Gastroesophageal sphincter (tissue), 4 donors: ENCODE measurements around the gene CEBPG. TPM values are rescaled to one million over a fixed set of nuclear protein-coding genes. Genes with fewer than 3 reads are reported as not detected.

Source experiments
- ATAC-seq: fragments of 150-250 bp; one replicate; pipeline ENCODE4 v1.9.1; 2016; ENCODE audit warnings: mild to moderate bottlenecking, moderate library complexity
- H3K27ac ChIP-seq, 4 donors: fragments of 200-600 bp; sonication (generic) in 3 of 4; 1 replicate in 3 of 4; 2 replicates in 1 of 4; pipeline ENCODE4 v1.5.1; 2016 to 2019
- H3K27me3 ChIP-seq: fragments of 200-600 bp; sonication (generic); one replicate; pipeline ENCODE4 v1.5.1; 2019
- H3K36me3 ChIP-seq, 2 donors: fragments of 200-600 bp; sonication (generic); one replicate each; pipeline ENCODE4 v1.5.1; 2019; ENCODE audit warnings: control low read depth in 1 of 2
- H3K4me1 ChIP-seq, 3 donors: fragments of 200-600 bp; sonication (generic); 1 replicate in 2 of 3; 2 replicates in 1 of 3; pipeline ENCODE4 v1.5.1; 2016 to 2019; ENCODE audit warnings: control low read depth in 2 of 3
- H3K4me3 ChIP-seq, 2 donors: fragments of 200-600 bp; sonication (generic); one replicate each; pipeline ENCODE4 v1.5.1; 2019; ENCODE audit warnings: mild to moderate bottlenecking in 1 of 2, moderate library complexity in 1 of 2
- H3K9me3 ChIP-seq, 3 donors: fragments of 200-600 bp; sonication (generic); one replicate each; pipeline ENCODE4 v1.5.1; 2017 to 2019; ENCODE audit warnings: control low read depth in 2 of 3
- CTCF ChIP-seq, 4 experiments: fragments of 200-600 bp in 2 of 4; fragments of 450-650 bp in 2 of 4; sonication (generic) in 1 of 4; IDR thresholded peaks; one replicate each; pipeline ENCODE4 v1.5.1; 2017 to 2019; ENCODE audit warnings: antibody characterized with exemption in 4 of 4, mild to moderate bottlenecking in 2 of 4, moderate library complexity in 2 of 4
- EP300 ChIP-seq: sonication (generic); formaldehyde crosslinking; IDR thresholded peaks from one replicate; pipeline ENCODE4 v1.6.1; 2017; ENCODE audit warnings: antibody characterized with exemption, mild to moderate bottlenecking
- POLR2A ChIP-seq, 2 donors: fragments of 450-650 bp; IDR thresholded peaks; one replicate each; pipeline ENCODE4 v1.6.1; 2017; ENCODE audit warnings: antibody characterized with exemption in 2 of 2, mild to moderate bottlenecking in 2 of 2, moderate library complexity in 1 of 2
- POLR2AphosphoS5 ChIP-seq: sonication (generic); formaldehyde crosslinking; IDR thresholded peaks from one replicate; pipeline ENCODE4 v1.6.1; 2017; ENCODE audit warnings: antibody characterized with exemption
- WGBS, 2 donors: methylation state at CpG; one replicate each; pipeline ENCODE4 v1.1.5; 2018; ENCODE audit warnings: low coverage in 1 of 2; 5-methylcytosine and 5-hydroxymethylcytosine counted together
- total RNA-seq, 4 donors: library from RNA; depleted of rRNA; stranded (reverse); fragments of >200 nt; gene quantifications; one replicate each; pipeline ENCODE4 v1.1.0, GENCODE V29; 2016

The CEBPG gene
- total RNA-seq, 4 donors from 2014 or later = 23.8 to 34.9 (median 26.2) TPM

DNA sequence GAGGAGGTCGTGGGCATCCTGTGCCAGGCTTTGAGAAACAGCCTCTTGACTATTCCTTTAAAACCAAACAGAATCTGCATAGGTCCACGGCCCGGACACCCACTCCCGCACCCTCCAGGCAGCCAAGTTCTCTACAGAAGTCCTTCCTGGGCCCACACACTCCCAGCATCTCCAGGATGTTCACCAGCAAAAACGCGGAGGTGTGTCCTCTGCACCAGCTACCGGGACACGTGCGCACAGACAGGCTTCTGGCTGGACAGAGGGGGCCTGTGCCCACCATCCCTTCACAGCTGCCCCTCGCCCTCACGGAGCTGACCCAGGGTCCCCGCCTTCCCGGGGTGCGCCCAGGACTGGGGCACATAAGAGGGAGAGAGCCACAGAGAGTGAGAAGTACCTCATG is 44.2 kb downstream of the CEBPG start:
- Histone ChIP-seq H3K27ac (no peak overlapping the region), H3K9me3 (no peaks in the 10 kb centered on the region), H3K36me3 (peaks cover 0 to 15% of the 10 kb centered on the region in 2 donors), H3K27me3 (no peaks in the 10 kb centered on the region), H3K4me3 (no peak overlapping the region), H3K4me1 (peaks cover 0 to 5% (median 0%) of the 10 kb centered on the region in 3 donors)
- WGBS, 2 donors = 96% methylated on average over 4 of the region's 14 CpGs; no CpG with 5 or more reads in 1 of the 2 donors
- ATAC-seq = no peak
- no peak for TF ChIP-seq POLR2A (IDR thresholded peaks at IDR 0.05)
- no peak for TF ChIP-seq EP300
- TF ChIP-seq CTCF (IDR thresholded peaks at IDR 0.05) = no peak
- TF ChIP-seq POLR2AphosphoS5 = no peak

DNA sequence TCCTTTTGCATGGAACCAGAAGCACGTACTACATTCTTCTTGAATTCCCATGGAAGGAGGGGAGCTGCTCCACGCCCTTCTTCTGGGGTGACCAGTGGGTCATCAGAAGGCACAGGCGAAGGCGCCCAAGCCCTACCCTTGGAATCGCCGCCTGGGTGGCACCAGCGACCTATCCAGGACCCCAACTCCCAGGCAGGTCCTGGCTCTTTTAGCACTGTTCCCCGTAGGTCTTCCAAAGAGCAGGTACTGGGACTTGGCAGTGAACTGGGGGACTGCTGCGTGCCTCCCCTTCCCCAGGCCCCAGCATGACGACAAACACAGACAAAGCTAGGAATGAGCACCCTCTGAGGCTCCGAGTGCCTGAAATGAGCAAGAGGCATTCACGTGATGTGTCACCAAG is 45.0 kb downstream of the CEBPG start:
- 20 to 96% methylated on average over 1 to 5 of the region's 12 CpGs for WGBS, 2 donors
- no peak for ATAC-seq

GRCh38 chr19:33418871-33419787 is 45.6 kb downstream of the CEBPG start:
- Histone ChIP-seq H3K27ac (no peak overlapping the region), H3K9me3 (no peaks in the 10 kb centered on the region), H3K4me1 (peaks cover 0 to 5% (median 0%) of the 10 kb centered on the region in 3 donors), H3K4me3 (no peak overlapping the region), H3K27me3 (no peaks in the 10 kb centered on the region), H3K36me3 (peaks cover 0 to 9% of the 10 kb centered on the region in 2 donors)
- no peak for ATAC-seq
- TF ChIP-seq POLR2A (IDR thresholded peaks at IDR 0.05) (no peak), EP300 (no peak), POLR2AphosphoS5 (no peak), CTCF (IDR thresholded peaks at IDR 0.05) (no peak)
- 90 to 100% methylated on average over 1 to 12 of the region's 20 CpGs for WGBS, 2 donors

More for the DNA sequence above, 45.0 kb downstream of the CEBPG start:
- Histone ChIP-seq H3K9me3 (no peaks in the 10 kb centered on the region), H3K4me1 (peaks cover 0 to 5% (median 0%) of the 10 kb centered on the region in 3 donors), H3K27ac (no peak overlapping the region), H3K27me3 (no peaks in the 10 kb centered on the region), H3K36me3 (peaks cover 0 to 9% of the 10 kb centered on the region in 2 donors), H3K4me3 (no peak overlapping the region)
- TF ChIP-seq POLR2AphosphoS5 (no peak), CTCF (IDR thresholded peaks at IDR 0.05) (no peak), EP300 (no peak), POLR2A (IDR thresholded peaks at IDR 0.05) (no peak)

DNA sequence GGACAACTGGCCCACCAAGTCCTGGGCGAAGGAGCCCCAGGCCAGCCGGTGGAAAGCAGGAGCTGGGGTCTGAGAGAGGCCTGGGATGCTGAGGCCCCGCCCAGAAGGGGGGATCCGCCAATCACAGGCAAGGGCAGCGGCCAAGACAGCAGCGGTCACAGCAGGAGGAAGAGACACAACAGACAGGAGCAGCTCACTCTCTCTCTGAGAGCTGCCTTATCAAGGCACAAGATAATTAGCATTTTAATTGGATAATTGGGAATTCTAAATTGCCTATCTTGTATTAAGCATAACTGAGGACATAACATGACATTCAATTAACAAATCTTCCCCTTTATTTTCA is 46.2 kb downstream of the CEBPG start:
- 66 to 68% methylated on average over 2 to 3 of the region's 6 CpGs for WGBS, 2 donors
- Histone ChIP-seq H3K4me1 (peaks cover 0 to 5% (median 0%) of the 10 kb centered on the region in 3 donors), H3K4me3 (no peak overlapping the region), H3K27me3 (no peaks in the 10 kb centered on the region), H3K9me3 (no peaks in the 10 kb centered on the region), H3K36me3 (peaks cover 0 to 9% of the 10 kb centered on the region in 2 donors), H3K27ac (no peak overlapping the region)
- TF ChIP-seq EP300 (no peak), POLR2A (IDR thresholded peaks at IDR 0.05) (no peak)
- no peak for ATAC-seq

- ATAC-seq = no peak
- no peaks in the 10 kb centered on the region for H3K27me3 ChIP-seq
- H3K27ac ChIP-seq = no peak overlapping the region
- no peaks in the 10 kb centered on the region for H3K9me3 ChIP-seq
- H3K4me3 ChIP-seq = no peak overlapping the region
- TF ChIP-seq POLR2A (IDR thresholded peaks at IDR 0.05) = no peak
- TF ChIP-seq EP300 = no peak
- TF ChIP-seq POLR2AphosphoS5 = no peak
- no peak for TF ChIP-seq CTCF (IDR thresholded peaks at IDR 0.05)
- peaks cover 0 to 5% (median 0%) of the 10 kb centered on the region in 3 donors for H3K4me1 ChIP-seq
- peaks cover 0 to 6% of the 10 kb centered on the region in 2 donors for H3K36me3 ChIP-seq
- WGBS, 2 donors = 85 to 90% methylated on average over 2 to 4 of the region's 9 CpGs
These were observed 47.3 kb downstream of the CEBPG start for GRCh38 chr19:33420821-33421220.
